Caki2 (cell line): ENCODE data around the gene WDR75. TPM values are rescaled to one million over a fixed set of nuclear protein-coding genes. Genes with fewer than 3 reads are reported as not detected.
A peak's percentile ranks its signal among the peaks of the same experiment; 100 is the strongest.

Source experiments
- DNase-seq: peaks from one replicate; pipeline ENCODE4 v3.0.0-alpha.2; 2015; ENCODE audit warnings: low read depth
- in situ Hi-C: cut with HindIII; loops from 2 replicates; pipeline ENCODE4 v1.10.0; 2016; ENCODE audit warnings: low sequenced_read_pairs, low pct_unique_long_range_greater_than_20kb, mixed read lengths
- total RNA-seq: library from RNA; depleted of rRNA; stranded (reverse); fragments of >200 nt; shearing (Covaris generic); gene quantifications from 2 replicates; pipeline ENCODE4 v1.2.3, GENCODE V29; 2014; ENCODE audit warnings: low replicate concordance

The WDR75 gene
- total RNA-seq, 1 experiment from 2014 or later = 30.8 TPM

DNA sequence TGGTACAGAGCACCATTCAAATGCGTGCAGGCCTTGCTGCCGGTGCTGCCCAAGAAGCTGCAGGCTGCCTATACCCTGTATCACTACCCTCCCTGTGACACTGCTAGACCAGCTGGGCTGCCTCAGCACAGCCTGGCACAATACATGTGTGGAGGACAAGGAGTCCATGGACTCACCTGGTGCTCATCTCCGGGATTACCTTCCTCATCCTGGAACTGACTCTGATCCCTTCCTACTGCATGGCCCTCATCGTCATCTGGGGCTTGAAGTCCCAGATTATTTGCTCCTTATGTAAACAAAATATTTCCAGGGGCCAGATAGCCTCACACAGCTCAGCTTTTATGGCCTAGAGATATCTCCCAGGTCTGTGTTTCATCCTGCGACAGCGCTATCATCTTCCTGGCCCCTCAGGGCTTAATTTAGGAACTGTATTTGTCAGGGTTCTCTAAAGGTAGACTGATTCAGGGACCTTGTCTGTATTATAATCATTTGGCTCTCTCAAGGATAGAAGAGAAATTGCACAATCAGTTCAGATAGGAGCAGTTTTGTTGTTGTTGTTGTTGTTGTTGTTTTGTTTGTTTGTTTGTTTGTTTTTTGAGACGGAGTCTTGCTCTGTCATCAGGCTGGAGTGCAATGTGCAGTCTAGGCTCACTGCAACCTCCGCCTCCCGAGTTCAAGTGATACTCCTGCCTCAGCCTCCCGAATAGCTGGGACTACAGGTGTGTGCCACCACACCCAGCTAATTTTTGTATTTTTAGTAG lies 42.9 kb downstream of the WDR75 start:
- in situ Hi-C loops = no loop called here
- DNase-seq = no peak

DNA sequence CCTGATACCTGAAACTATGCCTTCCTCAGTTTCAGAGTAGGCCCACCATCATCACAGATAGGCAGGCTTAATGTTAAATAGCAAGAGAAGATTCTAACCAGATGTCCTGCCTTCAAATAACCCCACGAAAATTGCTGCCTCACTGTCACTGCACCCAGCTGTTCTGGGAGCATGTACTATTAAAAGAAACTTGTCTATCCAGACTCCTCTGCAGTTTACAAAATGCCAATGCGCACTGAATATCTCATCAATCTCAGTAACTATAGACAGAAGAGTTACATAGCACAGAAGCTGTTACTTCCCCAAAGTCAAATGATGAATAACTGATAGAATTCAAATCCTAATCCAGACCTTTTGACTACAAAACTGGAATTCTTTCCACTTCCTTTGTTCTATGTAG lies 43.9 kb downstream of the WDR75 start:
- no peak for DNase-seq
- in situ Hi-C loops = no loop called here

DNA sequence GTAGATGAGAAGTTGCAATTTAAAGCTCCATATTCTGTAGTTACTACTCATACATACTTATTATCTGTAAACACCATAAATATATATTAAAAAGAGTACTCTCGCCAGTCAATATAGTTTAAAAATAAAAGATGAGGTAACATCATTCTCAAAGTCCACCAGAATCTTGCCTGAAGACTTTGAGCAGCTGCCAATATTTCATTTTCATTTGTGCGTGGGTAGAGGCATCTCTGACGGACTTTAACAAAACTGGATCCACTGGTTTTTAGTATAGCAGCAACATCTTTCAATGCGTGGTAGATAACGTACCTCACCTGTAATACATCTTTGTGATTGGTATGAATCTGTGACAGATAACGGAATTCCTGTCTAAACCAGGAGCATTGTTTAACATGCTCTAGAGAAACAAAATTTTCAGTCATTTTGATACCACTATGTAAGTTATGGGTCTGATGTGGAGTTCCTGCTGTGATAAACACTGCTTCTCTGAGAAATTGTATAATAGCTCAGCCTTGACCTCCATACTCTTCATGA lies 45.0 kb downstream of the WDR75 start:
- in situ Hi-C loops = no loop called here
- DNase-seq = no peak

DNA sequence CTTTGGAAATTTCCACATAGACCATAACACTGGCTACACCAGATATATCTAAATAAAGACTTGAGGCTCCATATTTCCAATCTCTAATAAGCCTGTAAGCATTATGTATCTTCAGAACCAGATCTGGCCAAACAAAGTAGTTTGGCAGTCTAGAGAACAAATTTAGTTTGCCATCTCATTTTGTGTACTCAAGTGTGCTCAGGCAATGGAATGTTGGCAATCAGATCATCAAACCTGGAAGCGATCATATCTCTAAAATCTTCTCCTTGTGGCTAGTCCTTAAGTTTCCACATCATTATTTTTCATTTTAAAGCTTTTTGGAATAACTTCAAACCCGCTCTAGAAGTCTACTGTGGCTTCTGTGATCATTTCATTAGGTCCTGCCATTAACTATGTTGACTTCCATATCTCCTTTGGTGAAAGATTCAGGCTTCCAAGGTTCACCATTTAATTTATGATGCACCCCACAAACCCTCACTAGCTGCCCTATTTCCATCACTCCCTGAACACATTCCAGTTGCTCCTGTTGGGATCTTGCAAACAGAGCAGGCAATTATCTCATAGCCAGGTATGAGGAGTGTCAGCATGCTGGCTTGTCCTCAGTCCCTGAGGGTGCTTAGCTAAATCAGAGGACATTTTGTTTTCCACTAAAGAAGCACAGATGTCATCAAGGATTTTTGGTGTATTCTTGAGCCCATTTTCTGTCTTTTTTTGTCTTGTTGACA lies 46.2 kb downstream of the WDR75 start:
- in situ Hi-C loops = no loop called here
- no peak for DNase-seq

DNA sequence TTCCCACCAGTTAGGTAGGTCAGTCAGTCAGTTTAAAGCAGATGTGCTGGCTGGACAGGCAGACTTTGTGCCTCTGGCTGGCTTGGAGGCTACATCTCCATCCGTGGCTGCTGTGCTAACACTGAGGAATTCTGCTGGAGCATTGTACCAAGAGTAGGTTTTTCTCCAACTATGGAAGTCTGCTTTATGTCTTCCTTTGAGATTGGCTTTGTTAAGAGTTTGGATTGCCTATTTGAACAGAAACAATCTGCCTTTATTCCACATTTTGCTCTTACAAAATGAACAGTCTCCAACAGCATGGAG lies 46.7 kb downstream of the WDR75 start:
- no peak for DNase-seq
- in situ Hi-C loops = no loop called here

DNA sequence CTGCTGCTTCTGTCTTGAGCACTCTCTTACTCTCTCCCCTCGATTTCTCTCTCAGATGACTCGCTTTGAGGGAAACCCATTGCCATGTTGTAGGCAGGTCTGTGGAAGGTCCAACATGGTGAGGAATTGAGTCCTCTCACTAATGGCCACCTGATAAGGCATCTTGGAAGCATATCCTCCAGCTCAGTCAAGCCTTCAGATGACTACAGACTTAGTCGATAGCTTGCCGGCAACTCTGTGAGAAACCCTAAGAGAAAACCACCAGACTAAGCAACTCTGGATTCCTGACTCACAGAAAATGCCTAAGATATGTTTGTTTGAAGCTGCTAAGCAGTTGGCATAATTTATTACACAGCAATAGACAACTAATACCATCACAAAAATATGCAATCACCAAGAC lies 51.2 kb downstream of the WDR75 start:
- DNase-seq = no peak

DNA sequence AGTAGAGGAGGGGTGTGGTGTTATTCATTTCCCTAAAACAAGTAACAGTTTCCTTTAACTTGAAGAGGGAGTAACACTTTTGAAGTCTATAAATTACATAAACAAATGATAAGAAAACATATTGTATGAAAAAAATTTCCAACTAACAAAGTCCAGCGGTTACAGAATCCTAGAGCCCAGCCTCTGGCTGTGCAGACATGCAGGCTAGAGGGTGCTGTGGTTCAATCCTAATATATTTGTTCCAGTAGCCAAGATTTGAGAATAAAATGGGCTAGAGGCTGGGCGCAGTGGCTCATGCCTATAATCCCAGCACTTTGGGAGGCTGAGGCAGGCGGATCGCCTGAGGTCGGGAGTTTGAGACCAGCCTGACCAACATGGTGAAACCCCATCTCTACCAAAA lies 56.9 kb downstream of the WDR75 start:
- in situ Hi-C loops = no loop called here
- no peak for DNase-seq

More for the DNA sequence above, 51.2 kb downstream of the WDR75 start:
- in situ Hi-C loops = no loop called here

DNA sequence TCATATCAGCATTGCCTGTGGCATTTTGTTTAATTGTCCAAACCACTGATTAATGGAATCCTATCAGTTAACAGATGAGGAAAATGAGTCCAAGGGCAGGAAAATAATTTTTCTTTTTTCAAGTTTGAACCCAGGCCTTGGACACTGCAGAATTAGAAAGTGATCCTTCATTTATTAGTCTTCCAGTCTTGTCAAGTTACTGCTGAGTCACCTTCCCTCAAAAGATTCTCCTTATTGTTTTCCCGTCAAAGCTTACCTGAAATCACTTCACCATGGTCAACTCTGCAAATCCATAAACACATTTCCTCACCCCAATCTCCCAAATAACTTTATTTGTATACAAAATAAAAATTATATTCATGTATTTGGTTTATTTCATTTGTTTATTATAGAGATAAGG lies 57.9 kb downstream of the WDR75 start:
- in situ Hi-C loops = no loop called here
- DNase-seq = no peak

DNA sequence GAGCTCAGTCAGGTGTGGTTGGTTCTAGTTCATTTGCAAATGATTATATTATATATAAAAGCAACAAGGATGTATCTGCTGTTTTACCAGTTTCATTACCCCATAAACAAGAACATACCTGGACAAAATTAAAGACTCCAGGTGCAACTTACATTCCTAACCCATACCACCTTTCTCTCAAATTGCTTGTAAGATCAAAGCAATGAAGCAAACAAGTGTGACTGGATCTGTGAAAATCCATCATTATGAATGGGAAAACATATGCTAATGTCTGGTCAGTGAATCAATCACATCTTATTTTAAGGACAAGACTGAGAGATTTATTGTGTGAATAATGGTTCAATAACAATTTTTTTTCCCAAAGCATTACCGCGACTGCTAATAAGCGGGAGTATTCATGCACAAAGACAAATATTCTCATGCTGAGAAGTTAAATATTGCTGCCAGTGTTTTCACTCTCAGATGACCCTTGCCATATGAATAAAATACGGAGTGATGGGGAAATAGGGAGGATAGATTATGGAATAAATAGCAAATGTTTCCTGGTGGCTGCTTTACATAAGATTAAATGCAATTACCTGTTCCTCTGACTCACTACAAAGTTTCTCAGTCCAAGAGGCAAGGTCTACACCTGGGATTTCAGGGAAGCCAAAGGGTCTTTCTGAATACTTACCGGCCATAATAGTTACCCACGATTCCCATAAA lies 59.3 kb downstream of the WDR75 start:
- in situ Hi-C loops = no loop called here
- DNase-seq = peak; percentile 57

DNA sequence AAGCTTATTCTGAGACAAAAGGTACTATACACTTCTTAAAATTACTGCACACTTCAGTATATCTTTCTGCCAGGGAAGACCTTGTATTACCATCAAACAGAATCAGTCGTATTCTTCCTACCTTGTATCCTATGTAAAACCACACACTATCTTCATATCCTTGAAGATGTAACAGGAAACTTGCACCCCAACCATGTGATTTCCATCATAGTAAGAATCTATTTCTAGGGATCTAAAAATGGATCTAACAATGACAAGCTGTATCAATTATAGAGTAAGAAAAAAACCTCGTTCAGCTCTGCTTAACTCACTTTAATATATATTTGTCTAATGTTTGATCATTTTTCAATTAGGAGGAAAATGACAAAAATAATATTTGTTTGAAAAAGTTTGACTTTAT lies 60.2 kb downstream of the WDR75 start:
- in situ Hi-C loops = no loop called here
- no peak for DNase-seq

DNA sequence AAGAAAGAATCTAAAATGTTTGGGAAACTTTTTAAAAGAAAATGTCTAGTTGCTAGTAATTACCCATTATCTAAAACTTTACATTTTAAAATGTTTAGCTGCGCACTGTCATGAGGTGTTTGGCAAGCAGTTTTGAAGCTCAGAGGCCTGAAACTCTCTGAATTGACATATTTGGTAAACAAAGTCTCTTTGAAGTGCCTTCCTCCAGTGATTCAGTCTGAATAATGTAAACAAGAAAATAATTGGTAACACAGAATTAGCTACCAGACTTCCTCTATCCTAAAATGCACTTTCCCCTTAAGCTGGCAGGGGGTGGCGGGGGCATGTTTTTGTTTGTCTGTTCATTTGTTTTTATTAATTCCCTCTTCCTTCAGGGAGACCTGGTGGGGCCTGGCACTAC lies 61.4 kb downstream of the WDR75 start:
- DNase-seq = no peak
- in situ Hi-C loops = no loop called here

DNA sequence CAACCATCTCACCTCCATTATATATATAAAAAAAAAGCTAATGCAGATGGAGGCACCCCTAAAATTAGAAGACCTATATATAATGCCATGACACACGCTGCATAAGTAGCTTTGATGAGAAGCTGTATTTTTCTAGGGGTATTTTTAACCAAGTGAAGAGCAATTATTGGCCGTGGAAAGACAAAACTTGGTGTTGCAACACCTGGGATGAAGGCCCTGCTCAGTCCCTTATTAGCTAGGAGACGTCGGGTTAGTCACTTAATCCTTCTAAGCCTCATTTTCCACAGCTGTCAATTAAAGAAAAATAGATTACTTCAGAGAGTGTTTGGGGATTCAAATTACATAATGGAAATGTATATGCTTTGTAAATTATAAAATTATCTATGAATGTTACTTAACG lies 63.0 kb downstream of the WDR75 start:
- DNase-seq = no peak
- in situ Hi-C loops = no loop called here

DNA sequence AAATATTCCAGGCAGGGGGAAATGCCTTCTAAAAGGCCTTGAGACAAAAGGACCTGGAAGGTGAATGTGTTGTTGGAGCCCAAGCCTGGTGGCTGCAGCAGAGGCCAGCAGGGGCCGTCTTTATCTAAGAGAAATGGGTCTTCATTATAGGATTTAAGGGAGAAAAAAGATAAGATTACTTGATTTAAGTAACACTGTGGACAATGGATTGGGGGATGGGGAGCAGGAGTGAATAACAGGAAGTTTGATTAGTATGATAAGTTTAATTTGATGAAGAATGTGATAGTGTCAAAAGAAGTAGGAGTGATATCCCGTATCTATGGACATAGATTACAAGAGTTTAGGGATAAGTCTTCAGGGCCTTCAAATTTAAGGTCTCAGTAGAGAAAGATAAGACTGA lies 64.2 kb downstream of the WDR75 start:
- in situ Hi-C loops = no loop called here
- DNase-seq = no peak

DNA sequence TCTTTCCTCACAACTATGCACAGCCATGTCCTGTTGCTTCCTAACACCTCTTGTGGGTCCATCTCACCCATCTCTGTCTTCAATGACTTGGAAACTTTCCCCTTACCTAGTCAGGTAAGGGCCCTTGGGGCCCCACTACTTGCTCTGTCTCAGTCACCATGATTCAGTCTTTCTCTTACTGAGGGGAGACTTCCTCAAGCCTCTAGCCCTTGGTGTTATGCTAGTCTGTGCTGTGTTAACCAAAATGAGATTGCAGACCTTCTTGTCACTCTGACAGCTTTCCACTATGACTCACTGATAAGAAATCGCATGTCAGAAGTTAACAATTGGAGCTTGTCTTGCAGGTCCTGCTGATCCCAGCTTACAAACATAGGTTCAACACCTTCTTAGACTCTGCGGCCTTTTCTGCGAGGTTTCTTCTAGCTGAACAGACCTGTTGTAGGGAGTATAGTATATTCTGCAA lies 65.3 kb downstream of the WDR75 start:
- in situ Hi-C loops = no loop called here
- peak; percentile 24 for DNase-seq

DNA sequence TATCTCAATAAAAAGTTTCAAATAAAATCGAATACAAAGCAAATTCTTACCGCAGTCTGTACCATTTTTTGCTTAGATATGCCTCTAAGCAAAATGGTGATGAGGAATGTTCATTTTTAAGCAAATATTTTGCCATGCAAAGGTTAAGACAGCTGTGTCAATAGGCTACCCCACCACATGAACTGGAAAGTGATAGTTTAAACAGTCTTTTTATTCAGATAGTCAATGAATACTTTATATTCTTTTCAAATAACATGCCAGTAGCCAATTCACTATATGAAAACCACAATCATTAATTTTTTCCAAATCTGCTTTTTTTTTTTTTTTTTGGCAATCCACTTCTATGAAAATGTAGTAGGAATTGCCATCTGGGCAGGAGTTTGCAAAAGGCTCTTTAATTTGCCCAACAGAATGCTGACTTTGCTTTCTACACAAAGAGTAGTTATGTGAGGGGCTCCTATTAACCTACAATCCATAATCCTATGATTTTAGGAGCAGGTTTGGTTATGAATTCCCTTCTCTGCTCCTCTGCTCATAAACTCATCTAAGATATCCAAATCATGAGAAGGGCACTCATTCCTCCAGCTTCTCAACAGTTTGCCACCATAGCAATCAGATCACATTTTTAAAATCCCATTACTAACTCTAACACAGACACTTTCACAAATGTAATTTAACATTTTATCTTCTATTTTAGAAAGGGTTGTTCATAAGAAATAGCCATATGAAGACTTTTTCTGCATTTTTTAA lies 70.1 kb downstream of the WDR75 start:
- no peak for DNase-seq
- in situ Hi-C loops = no loop called here

DNA sequence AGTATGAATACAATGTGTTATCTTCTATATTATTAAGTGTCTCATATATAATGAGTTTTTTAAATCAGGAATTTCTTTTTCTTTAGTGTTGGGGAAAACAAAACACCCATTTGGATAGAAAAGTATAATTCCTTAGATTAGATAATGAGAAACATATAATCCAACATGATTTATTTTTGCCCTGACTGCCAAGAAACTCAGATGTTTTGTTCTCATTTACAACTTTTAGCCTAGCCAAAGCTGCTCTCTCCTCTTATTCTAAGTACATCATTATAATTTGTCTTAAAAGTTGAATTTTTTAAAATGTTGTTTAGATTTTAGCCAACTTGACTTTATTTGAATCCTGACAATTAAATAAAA lies 70.7 kb downstream of the WDR75 start:
- DNase-seq = no peak
- in situ Hi-C loops = no loop called here

DNA sequence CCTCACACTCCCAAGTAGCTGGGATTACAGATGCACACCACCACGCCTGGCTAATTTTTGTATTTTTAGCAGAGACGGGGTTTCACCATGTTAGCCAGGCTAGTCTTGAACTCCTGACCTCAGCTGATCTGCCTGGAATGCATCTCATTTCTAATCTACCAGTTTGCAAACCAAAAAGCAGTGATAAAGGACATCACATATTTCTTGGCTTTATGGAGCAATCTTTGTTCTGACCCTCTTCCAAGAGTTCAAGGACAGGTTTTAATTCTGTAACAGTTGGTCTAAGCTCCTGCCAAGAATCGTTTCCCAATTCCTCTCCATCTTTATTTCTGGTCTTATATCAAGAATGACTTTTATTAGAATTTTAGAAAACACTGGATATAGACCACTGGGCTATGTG lies 71.6 kb downstream of the WDR75 start:
- in situ Hi-C loops = no loop called here
- DNase-seq = no peak

DNA sequence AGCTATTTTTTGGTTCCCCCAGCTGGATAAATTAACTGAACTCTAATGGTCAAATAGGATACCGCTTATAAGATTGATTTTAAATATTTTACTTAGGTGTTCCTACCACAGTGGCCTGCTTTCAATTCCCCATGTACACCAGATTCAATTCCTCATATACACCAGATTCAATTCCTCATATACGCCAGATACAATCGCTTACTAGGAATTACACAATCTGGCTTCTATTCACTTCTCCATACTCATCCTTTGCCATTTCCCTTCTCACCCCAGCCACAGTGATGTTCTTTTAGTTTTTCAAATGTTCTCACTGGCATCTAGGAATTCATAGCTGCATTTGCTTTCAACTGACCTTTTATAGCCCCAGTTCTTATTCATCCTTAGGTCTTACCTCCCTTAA lies 72.8 kb downstream of the WDR75 start:
- DNase-seq = no peak
- in situ Hi-C loops = no loop called here

DNA sequence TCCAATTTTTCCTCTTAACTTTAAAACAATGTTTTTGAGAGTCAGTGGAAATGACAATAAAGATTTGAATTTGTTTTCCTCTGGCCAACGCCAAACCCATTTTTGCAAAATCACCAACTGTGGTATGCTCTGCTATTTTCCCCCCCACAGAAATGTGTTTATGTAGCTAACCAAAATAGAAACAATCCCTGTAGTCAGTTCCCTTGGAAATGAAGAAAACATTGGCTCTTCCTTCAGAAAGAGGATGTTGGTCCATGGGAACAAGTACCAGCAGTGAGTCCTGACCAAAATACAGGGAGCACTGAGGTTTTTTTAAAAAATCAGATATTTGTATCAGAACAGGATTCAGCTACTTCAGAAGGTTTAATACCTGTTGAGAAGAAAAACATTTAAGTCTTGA lies 74.0 kb downstream of the WDR75 start:
- DNase-seq = no peak
- in situ Hi-C loops = no loop called here
